ENCODE results near the gene HBQ1. TPM values are rescaled to one million over a fixed set of nuclear protein-coding genes. Genes with fewer than 3 reads are reported as not detected.
A peak's percentile ranks its signal among the peaks of the same experiment; 100 is the strongest.

The HBQ1 gene
- total RNA-seq, 1 donor from 2014 or later, result 0.60 TPM

DNA sequence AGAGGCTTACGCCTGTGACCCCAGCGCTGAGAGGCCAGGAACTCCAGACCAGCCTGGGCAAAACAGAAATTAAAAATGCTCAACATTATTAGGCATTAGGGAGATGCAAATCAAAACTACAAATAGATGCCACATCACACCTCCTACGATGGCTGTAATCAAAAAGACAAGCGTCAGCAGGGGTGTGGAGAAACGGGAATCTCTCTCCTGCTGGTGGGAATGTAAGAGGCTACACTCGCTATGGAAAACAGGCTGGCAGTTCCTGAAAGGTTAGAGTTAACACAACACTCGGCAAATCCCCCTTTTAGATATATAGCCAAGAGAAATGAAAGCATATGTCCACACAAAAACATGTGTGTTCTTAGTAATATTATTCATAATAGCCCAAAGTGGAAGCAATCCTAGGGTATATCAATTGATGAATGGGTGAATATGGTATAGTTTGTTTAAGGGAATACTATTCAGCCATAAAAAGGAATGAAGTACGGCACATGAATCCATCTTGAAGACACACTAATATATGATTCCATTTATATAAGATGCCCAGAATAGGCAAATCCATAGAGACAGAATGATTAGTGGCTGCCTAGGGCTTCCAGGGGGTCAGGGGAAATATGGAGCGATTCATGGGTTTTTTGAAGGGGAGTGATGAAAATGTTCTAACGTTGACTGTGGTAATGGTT is 39.9 kb upstream of the HBQ1 start:
- peak overlapping the region; percentile 59 for H3K4me3 Mint-ChIP-seq (ENCODE audit: low read depth)

GRCh38 chr16:142405-142967 is 37.8 kb upstream of the HBQ1 start:
- peaks cover 28% of the 10 kb centered on the region for H3K27me3 Mint-ChIP-seq
- TF ChIP-seq, protein P1, sequence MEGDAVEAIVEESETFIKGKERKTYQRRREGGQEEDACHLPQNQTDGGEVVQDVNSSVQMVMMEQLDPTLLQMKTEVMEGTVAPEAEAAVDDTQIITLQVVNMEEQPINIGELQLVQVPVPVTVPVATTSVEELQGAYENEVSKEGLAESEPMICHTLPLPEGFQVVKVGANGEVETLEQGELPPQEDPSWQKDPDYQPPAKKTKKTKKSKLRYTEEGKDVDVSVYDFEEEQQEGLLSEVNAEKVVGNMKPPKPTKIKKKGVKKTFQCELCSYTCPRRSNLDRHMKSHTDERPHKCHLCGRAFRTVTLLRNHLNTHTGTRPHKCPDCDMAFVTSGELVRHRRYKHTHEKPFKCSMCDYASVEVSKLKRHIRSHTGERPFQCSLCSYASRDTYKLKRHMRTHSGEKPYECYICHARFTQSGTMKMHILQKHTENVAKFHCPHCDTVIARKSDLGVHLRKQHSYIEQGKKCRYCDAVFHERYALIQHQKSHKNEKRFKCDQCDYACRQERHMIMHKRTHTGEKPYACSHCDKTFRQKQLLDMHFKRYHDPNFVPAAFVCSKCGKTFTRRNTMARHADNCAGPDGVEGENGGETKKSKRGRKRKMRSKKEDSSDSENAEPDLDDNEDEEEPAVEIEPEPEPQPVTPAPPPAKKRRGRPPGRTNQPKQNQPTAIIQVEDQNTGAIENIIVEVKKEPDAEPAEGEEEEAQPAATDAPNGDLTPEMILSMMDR (IDR thresholded peaks at IDR 0.05; ENCODE audit: unreplicated experiment), result no peak
- H3K4me1 Mint-ChIP-seq (ENCODE audit: low read depth), result no peaks in the 10 kb centered on the region
- H3K36me3 Mint-ChIP-seq (ENCODE audit: insufficient read depth), result no peaks in the 10 kb centered on the region
- no peak overlapping the region for H3K4me3 Mint-ChIP-seq (ENCODE audit: low read depth)
- no peak overlapping the region for H3K27ac Mint-ChIP-seq
- no peaks in the 10 kb centered on the region for H3K9me3 Mint-ChIP-seq (ENCODE audit: low read depth)
- no peak for DNase-seq (ENCODE audit: low spot score, unreplicated experiment)

More for the DNA sequence above, 39.9 kb upstream of the HBQ1 start:
- no peaks in the 10 kb centered on the region for H3K4me1 Mint-ChIP-seq (ENCODE audit: low read depth)
- TF ChIP-seq, protein P1 (IDR thresholded peaks at IDR 0.05; ENCODE audit: unreplicated experiment), result no peak
- peaks cover 18% of the 10 kb centered on the region for H3K27me3 Mint-ChIP-seq
- H3K36me3 Mint-ChIP-seq (ENCODE audit: insufficient read depth), result peaks cover 3% of the 10 kb centered on the region
- no peak for DNase-seq (ENCODE audit: low spot score, unreplicated experiment)
- H3K9me3 Mint-ChIP-seq (ENCODE audit: low read depth), result no peaks in the 10 kb centered on the region
- no peak overlapping the region for H3K27ac Mint-ChIP-seq

DNA sequence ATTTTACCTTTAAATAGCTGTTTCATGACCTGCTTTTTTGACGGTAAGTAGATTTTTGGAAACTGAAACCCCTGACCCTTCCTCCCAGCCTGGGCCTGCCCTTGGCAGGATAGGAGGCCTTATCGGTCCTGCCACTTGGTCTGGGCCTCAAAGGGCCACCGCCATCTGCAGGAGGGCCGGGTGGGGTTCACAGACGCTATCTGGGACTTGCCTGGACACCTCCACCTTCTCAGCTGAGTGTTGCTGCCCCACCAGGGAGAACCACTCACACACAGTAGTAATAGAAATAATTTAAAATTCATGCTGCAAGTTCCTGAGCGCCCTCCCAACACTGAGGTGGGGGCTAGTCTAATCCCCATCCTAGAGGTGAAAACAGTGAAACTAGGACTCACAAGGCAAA is 37.2 kb upstream of the HBQ1 start:
- Mint-ChIP-seq H3K4me3 (ENCODE audit: low read depth) (no peak overlapping the region), H3K27me3 (peaks cover 28% of the 10 kb centered on the region), H3K36me3 (ENCODE audit: insufficient read depth) (no peaks in the 10 kb centered on the region), H3K4me1 (ENCODE audit: low read depth) (no peaks in the 10 kb centered on the region), H3K27ac (no peak overlapping the region), H3K9me3 (ENCODE audit: low read depth) (no peaks in the 10 kb centered on the region)
- no peak for DNase-seq (ENCODE audit: low spot score, unreplicated experiment)
- TF ChIP-seq, protein P1 (IDR thresholded peaks at IDR 0.05; ENCODE audit: unreplicated experiment), result no peak

GRCh38 chr16:143456-143855 is 36.8 kb upstream of the HBQ1 start:
- no peak overlapping the region for H3K27ac Mint-ChIP-seq
- no peaks in the 10 kb centered on the region for H3K9me3 Mint-ChIP-seq (ENCODE audit: low read depth)
- no peak for DNase-seq (ENCODE audit: low spot score, unreplicated experiment)
- peaks cover 31% of the 10 kb centered on the region for H3K27me3 Mint-ChIP-seq
- TF ChIP-seq, protein P1 (IDR thresholded peaks at IDR 0.05; ENCODE audit: unreplicated experiment), result no peak
- no peaks in the 10 kb centered on the region for H3K4me1 Mint-ChIP-seq (ENCODE audit: low read depth)
- H3K4me3 Mint-ChIP-seq (ENCODE audit: low read depth), result no peak overlapping the region
- no peaks in the 10 kb centered on the region for H3K36me3 Mint-ChIP-seq (ENCODE audit: insufficient read depth)

DNA sequence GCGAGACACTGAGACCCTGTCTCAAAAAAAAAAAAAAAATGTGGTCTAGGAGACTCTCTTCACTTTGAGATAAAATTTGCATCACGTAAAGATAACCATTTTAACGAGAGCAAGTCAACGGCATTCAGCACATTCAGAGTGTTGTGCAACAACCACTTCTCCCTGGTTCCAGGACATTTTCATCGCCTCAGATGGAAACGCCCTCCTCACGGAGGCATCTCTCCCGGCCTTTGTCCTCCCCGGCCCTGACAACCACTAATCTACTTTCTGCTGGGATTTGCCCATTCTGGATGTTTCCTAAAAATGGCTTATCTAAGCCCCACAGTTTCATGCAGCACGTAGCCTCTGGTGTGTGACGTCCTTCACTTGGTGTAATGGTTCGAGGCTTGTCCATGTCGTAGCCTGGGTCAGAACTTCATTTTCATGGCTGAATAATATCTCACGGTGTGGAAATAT is 35.4 kb upstream of the HBQ1 start:
- no peak for DNase-seq (ENCODE audit: low spot score, unreplicated experiment)
- Mint-ChIP-seq H3K27ac (no peak overlapping the region), H3K27me3 (peaks cover 45% of the 10 kb centered on the region), H3K36me3 (ENCODE audit: insufficient read depth) (no peaks in the 10 kb centered on the region), H3K4me3 (ENCODE audit: low read depth) (no peak overlapping the region), H3K4me1 (ENCODE audit: low read depth) (no peaks in the 10 kb centered on the region), H3K9me3 (ENCODE audit: low read depth) (no peaks in the 10 kb centered on the region)
- TF ChIP-seq, protein P1 (IDR thresholded peaks at IDR 0.05; ENCODE audit: unreplicated experiment), result no peak

Measured in progenitor cell of endocrine pancreas (in vitro differentiated cells).